K562 (cell line): ENCODE data around the gene ELMO3. TPM values are rescaled to one million over a fixed set of nuclear protein-coding genes. Genes with fewer than 3 reads are reported as not detected.
A peak's percentile ranks its signal among the peaks of the same experiment; 100 is the strongest.

Experiments used
- ATF1 ChIP-seq, 2 experiments: fragments of 450-650 bp in 1 of 2; IDR thresholded peaks; 2 replicates each; pipeline ENCODE4 v1.6.1; 2016; ENCODE audit warnings: missing compliant biosample characterization in 1 of 2, missing genetic modification characterization in 1 of 2
- BCL6 ChIP-seq: fragments of 250-450 bp; sonication (Bioruptor Pico); IDR thresholded peaks from 2 replicates; pipeline ENCODE4 v1.4.0; 2020
- CREB3L1 ChIP-seq: fragments of 450-650 bp; IDR thresholded peaks from 2 replicates; pipeline ENCODE4 v1.6.1; 2014; ENCODE audit warnings: low read depth, mild to moderate bottlenecking, moderate library complexity, borderline replicate concordance
- ELK3 ChIP-seq: fragments of 450-650 bp; formaldehyde crosslinking; IDR thresholded peaks from 2 replicates; pipeline ENCODE4 v1.4.0; 2020; ENCODE audit warnings: mild to moderate bottlenecking
- ETS2 ChIP-seq: IDR thresholded peaks from 2 replicates; pipeline ENCODE4 v1.6.1; 2016; ENCODE audit warnings: borderline replicate concordance, missing genetic modification characterization, mild to moderate bottlenecking, moderate library complexity, missing compliant biosample characterization; ENCODE audit not compliant: poor library complexity, severe bottlenecking
- HDAC1 ChIP-seq, 2 experiments: fragments of 450-650 bp; IDR thresholded peaks; 2 replicates each; pipeline ENCODE4 v1.6.1; 2016 to 2017; ENCODE audit warnings: inconsistent platforms in 1 of 2, mild to moderate bottlenecking in 1 of 2, moderate library complexity in 1 of 2
- L3MBTL2 ChIP-seq: fragments of 450-650 bp; IDR thresholded peaks from 2 replicates; pipeline ENCODE4 v1.6.1; 2016; ENCODE audit warnings: mild to moderate bottlenecking, moderate library complexity
- MBD2 ChIP-seq: sonication (generic); IDR thresholded peaks from 2 replicates; pipeline ENCODE4 v1.6.1; 2016; ENCODE audit warnings: low read depth, borderline replicate concordance
- NKRF ChIP-seq: fragments of 450-650 bp; IDR thresholded peaks from 2 replicates; pipeline ENCODE4 v1.6.1; 2016; ENCODE audit warnings: borderline replicate concordance
- RBM34 ChIP-seq: fragments of 200-400 bp; formaldehyde crosslinking; IDR thresholded peaks from 2 replicates; pipeline ENCODE4 v1.6.1; 2018; ENCODE audit warnings: low read length, borderline replicate concordance; ENCODE audit not compliant: insufficient read depth
- RBM39 ChIP-seq: fragments of 200-400 bp; formaldehyde crosslinking; optimal IDR thresholded peaks from 2 replicates; pipeline ENCODE3; 2018; ENCODE audit warnings: low read depth, low read length
- SMARCA5 ChIP-seq: fragments of 450-650 bp; IDR thresholded peaks from 2 replicates; pipeline ENCODE4 v1.6.1; 2016
- SPI1 ChIP-seq: IDR thresholded peaks from 2 replicates; pipeline ENCODE4 v1.6.1; 2011; ENCODE audit warnings: low read depth, low read length, control low read depth, borderline replicate concordance
- ZNF124 ChIP-seq: sonication (generic); formaldehyde crosslinking; IDR thresholded peaks from 2 replicates; pipeline ENCODE4 v1.8.1; 2022; ENCODE audit warnings: missing genetic modification reagents
- ZNF311 ChIP-seq: fragments of 250-450 bp; sonication (Bioruptor Pico); IDR thresholded peaks from 2 replicates; pipeline ENCODE4 v1.4.0; 2020; ENCODE audit warnings: mild to moderate bottlenecking, moderate library complexity
- ZNF347 ChIP-seq: fragments of 450-650 bp; formaldehyde crosslinking; IDR thresholded peaks from 2 replicates; pipeline ENCODE4 v1.4.0; 2020; ENCODE audit warnings: low read depth, mild to moderate bottlenecking, moderate library complexity
- ZNF551 ChIP-seq: fragments of 250-450 bp; sonication (Bioruptor Pico); IDR thresholded peaks from 2 replicates; pipeline ENCODE4 v1.5.0; 2021; ENCODE audit warnings: mild to moderate bottlenecking, moderate library complexity
- ZNF780A ChIP-seq: fragments of 250-450 bp; sonication (Bioruptor Pico); IDR thresholded peaks from 2 replicates; pipeline ENCODE4 v1.5.0; 2021; ENCODE audit warnings: mild to moderate bottlenecking
- polyA plus RNA-seq, 8 experiments: library from polyadenylated mRNA; depleted of rRNA in 4 of 8; stranded (reverse) in 5 of 8; unstranded in 3 of 8; fragments of >200 nt; fragmentation: Nextera tagmentation in 2 of 8; fragmentation: Illumina TruSeq in 1 of 8; extraction: Ambion mirVana in 2 of 8; extraction: Trizol in 1 of 8; gene quantifications; 2 replicates each; pipeline versions ENCODE4 v1.2.1 to v1.2.3, GENCODE V29; 2011 to 2014; ENCODE audit warnings: inconsistent platforms in 1 of 8, missing spikeins in 1 of 8
- total RNA-seq, 7 experiments: library from RNA; depleted of rRNA in 6 of 7; stranded (reverse); fragments of >200 nt in 6 of 7; fragmentation: Illumina TruSeq in 2 of 7; extraction: Trizol in 2 of 7; gene quantifications; 2 replicates each; pipeline versions ENCODE4 v1.2.1 to v1.2.3, GENCODE V29; 2011 to 2021; ENCODE audit warnings: low replicate concordance in 1 of 7
- TF ChIP-seq, protein P1 (sequence below): sonication (generic); IDR thresholded peaks from 2 replicates; pipeline ENCODE4 v1.6.1; 2016
- TF ChIP-seq, protein P2 (sequence below): fragments of 450-650 bp; formaldehyde crosslinking; IDR thresholded peaks from 2 replicates; pipeline ENCODE4 v1.4.0; 2022; ENCODE audit warnings: missing genetic modification characterization

ELMO3 gene
- total and polyA plus RNA-seq, 9 of the 15 experiments (the other 6 are each of a cell fraction or from before 2014, with no cell fraction given), result 0.04 to 5.1 (median 1.5) TPM

GRCh38 chr16:67155295-67156142 lies 43.4 kb upstream of the ELMO3 start (continued):
- no peak for TF ChIP-seq ELK3 (CRISPR knock-in tag)
- no peak for TF ChIP-seq HDAC1 (IDR thresholded peaks at IDR 0.05)
- no peak for TF ChIP-seq BCL6 (CRISPR knock-in tag)
- no peak for TF ChIP-seq RBM34
- TF ChIP-seq ZNF124 (CRISPR knock-in tag), result no peak
- no peak for TF ChIP-seq ATF1 (CRISPR knock-in tag; IDR thresholded peaks at IDR 0.05)
- TF ChIP-seq ATF1 (tag; IDR thresholded peaks at IDR 0.05), result no peak
- TF ChIP-seq ZNF347 (CRISPR knock-in tag), result no peak
- peak; percentile 54; the same call in 1 of the 2 replicates for TF ChIP-seq L3MBTL2
- TF ChIP-seq ZNF551, result no peak
- TF ChIP-seq, protein P1, sequence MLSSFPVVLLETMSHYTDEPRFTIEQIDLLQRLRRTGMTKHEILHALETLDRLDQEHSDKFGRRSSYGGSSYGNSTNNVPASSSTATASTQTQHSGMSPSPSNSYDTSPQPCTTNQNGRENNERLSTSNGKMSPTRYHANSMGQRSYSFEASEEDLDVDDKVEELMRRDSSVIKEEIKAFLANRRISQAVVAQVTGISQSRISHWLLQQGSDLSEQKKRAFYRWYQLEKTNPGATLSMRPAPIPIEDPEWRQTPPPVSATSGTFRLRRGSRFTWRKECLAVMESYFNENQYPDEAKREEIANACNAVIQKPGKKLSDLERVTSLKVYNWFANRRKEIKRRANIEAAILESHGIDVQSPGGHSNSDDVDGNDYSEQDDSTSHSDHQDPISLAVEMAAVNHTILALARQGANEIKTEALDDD, result no peak
- no peak; the same call in 1 of the 2 replicates for TF ChIP-seq SPI1
- TF ChIP-seq ZNF780A (CRISPR knock-in tag), result no peak
- TF ChIP-seq, protein P2, sequence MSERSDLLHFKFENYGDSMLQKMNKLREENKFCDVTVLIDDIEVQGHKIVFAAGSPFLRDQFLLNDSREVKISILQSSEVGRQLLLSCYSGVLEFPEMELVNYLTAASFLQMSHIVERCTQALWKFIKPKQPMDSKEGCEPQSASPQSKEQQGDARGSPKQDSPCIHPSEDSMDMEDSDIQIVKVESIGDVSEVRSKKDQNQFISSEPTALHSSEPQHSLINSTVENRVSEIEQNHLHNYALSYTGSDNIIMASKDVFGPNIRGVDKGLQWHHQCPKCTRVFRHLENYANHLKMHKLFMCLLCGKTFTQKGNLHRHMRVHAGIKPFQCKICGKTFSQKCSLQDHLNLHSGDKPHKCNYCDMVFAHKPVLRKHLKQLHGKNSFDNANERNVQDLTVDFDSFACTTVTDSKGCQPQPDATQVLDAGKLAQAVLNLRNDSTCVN, result no peak
- TF ChIP-seq MBD2, result no peak
- no peak for TF ChIP-seq RBM39
- no peak for TF ChIP-seq ZNF311
- TF ChIP-seq CREB3L1, result no peak
- no peak for TF ChIP-seq NKRF
- TF ChIP-seq SMARCA5, result no peak
- TF ChIP-seq ETS2, result no peak
